Glomerular visceral epithelial cell (primary cell): ENCODE results near the gene TMEM238L.
"Not testable (repeated sequence)": the region's sequence is repeated elsewhere in the genome, so short reads cannot be mapped to it uniquely, and the experiment has no call there.

ENCODE experiments used
- DNase-seq: peaks from one replicate; pipeline ENCODE4 v3.0.0-alpha.2; 2016; ENCODE audit errors: extremely low spot score

TMEM238L gene, protein sequence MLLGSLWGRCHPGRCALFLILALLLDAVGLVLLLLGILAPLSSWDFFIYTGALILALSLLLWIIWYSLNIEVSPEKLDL

DNA sequence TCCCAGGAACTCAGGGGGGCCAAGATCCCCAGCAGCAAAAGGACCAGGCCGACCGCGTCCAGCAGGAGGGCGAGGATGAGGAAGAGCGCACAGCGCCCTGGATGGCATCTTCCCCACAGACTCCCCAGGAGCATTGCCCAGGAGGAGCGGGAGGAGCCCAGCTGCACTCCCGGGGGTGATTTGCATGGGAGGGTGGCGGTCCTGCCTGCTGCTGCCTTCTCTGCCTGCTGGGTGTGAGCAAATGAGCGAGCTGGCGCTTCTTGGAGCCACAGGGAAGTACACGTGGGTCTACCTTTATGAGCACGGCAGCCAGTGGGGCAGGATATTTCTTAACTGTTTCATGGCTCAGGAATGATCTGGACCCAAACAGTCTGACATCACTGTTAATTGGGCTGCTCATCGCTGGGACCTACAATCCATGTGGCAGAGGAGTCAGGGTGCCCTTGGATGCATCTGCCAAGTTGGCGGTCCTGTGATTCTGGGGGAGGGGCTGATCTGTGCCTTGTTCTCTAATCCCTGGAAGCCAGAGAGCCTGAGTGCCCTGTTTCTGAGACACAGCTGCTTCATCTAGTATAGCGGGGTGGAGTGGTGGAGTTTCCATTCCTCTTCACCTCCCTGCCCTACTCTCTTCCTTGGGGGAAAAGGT lies at the start of gene TMEM238L:
Gene TMEM238L, minus strand, starts transcription at position 270 of the 646 bp plus-strand sequence. Its CDS starts 136 bp downstream, at position 134.
- no peak for DNase-seq

DNA sequence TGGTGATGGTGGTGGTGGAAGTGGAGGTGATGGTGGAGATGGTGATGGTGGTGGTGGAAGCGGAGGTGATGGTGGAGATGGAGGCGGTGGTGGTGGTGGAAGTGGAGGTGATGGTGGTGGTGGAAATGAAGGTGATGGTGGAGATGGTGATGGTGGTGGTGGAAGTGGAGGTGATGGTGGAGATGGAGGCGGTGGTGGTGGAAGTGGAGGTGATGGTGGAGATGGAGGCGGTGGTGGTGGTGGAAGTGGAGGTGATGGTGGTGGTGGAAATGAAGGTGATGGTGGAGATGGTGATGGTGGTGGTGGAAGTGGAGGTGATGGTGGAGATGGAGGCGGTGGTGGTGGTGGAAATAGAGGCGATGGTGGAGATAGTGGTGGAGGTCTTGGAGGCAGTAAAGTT lies 42.7 kb upstream of the TMEM238L start:
- DNase-seq = not testable (repeated sequence)

DNA sequence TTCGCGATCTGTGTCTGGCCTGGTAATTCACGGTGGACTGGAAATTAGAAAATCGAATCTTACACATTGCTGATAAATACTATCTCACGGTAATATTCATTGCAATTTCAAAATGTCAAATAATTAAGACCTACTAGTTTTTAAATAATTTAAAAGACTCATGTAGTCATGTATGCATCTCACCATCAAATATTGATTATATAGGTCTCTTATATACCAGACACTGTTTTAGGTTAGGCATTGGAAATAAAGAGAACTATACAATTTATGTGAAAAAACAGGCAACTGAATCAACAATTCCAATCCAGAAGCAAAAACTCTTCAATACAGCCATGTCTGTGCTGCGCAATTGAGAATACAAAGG lies 41.5 kb upstream of the TMEM238L start:
- no peak for DNase-seq

DNA sequence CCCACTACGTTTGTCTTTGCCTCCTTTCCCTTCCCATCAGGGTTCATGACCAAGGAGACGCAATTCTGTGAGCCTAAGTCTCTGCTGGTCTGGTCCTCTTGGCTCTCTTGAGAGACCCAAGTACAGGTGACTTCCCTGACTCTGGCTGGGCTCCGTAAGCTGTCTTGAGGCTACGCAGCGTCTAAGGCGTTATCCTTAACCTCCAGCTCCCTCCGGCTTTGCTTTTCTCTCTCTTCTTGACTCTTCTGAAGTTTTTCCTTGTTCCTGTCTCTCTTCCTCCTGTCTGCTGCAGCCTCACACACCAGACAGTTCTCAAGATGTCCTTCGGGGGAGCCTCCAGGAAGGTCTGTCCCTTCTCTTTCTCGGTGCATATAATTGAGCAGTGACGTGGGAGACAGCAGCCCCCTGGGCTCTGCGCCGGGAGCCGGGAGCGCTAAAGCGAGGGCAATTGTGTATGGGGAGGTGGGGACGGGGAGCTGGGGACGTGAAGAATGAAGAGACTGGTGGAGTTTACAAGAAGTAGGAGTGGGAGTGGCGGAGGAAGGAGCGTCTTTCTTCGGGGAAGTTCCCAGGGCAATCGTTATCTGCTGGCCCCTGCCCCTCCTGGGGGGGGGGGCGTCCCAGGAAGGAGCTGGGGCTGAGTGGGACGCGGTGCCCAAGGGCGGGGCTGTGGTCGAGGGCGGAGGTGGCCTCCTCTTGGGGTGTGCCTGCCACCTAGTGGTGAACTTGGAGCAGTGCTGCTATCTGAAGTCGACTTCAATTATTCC lies 40.9 kb upstream of the TMEM238L start:
- peak; percentile 35 for DNase-seq

DNA sequence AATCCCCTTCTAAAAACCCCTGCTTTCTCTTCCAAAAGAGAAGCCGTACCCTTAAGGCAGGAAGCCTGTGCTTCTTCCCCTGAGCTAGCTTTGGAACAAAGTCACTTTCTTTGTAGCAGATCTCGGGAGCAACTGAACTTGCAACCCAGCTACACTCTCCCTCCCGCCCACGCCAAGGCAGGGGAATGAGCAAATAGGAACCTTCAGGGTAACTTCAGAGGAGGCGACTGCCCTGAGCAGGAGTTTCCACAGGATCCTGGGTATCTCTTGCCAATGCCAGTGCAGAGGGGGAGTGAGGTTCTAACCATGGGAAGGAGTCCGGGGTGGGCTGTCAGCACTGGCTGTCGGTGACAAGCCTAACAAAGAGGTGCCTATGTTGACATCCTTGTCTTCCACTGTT lies 39.9 kb upstream of the TMEM238L start:
- DNase-seq = no peak

DNA sequence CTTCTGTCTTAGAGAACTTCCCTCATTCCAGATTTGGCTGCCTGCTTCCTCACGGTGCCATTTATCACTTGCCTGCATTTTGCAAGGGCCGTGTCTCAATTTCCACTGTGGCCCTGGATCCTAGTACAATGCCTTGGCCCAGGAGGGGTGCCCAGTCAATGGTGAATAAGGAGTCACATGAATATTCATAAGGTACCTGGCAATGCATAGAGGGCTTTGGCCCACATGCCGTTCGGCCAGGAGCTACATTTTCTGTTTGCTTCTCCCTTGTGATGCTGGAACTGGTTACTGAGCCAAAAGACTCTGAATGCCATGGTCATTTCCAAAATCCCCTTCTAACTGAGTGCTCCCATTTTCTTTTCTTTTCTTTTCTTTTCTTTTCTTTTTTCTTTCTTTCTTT lies 38.8 kb upstream of the TMEM238L start:
- DNase-seq = no peak

DNA sequence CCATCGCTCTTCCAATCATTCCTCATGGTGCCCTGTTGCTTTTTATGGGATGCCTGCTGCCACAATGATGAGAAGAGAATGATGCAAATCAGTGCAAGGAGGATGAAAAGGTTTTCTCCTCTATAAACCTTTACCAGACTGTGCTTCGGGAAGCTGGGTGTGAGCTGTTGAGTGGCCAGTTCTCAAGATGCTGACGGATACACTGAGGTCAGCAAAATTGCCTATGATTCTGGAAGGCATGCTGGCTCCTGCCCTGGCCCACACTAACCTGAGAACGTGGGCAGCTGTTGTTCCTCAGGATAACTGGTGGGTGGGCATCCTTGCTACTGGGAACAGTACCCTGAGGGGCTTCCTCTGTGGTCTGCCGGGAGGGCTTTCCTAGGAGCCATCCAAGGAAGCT lies 34.8 kb upstream of the TMEM238L start:
- DNase-seq = no peak

DNA sequence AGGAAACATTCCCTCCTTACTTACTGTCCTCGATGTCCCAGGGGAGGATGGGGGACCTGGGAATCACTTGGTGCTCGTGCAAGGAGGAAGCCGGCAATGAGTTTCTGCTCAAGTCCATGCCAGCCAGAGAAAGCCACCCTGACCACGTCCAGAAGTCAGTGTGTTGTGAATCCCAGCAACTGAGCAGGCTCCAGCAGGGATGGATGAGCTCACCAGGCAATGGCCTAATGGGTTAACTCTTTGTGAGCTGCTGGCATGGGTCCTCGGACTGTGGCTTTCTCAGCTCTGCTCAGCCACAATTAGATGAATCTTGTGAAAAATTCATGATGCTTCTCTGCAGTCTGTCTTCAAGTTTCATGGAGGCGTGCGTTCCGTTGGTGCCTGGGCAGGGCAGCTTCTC lies 34.0 kb upstream of the TMEM238L start, which contains the start of gene PIRT:
Gene PIRT, minus strand, starts transcription at position 167 of the 400 bp plus-strand sequence. CDS start 12,442 bp downstream, outside the sequence.
- DNase-seq = no peak

DNA sequence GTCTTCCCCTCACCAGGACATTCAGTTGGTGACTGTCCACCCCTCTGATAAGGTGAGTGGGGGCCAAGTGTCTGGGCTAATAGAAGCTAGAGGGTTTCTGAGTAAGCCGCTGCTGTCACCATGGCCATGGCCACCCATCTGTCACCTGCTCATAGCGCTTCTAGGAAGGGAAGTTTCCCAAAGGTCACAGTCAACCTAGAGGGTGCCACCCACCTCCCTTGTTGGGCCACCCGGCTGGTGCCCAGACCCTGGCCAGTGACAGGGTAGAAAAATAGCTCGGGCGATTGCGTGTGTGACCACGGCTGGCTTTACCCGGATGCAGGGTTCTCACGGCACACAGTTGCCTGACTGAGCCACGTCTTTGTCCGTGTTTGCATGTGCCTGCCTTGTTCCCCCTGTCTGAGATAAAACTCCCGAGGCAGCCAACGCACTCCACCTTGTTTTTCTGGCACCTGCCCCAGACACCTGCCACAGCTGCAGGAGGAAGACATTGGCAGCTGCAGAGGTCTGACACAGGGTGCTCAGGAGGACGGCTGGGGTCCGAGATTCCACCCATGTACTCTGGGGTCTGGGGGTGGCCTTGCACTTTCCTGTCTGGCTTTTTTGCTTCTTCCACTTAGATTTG lies 33.2 kb upstream of the TMEM238L start:
- no peak for DNase-seq

DNA sequence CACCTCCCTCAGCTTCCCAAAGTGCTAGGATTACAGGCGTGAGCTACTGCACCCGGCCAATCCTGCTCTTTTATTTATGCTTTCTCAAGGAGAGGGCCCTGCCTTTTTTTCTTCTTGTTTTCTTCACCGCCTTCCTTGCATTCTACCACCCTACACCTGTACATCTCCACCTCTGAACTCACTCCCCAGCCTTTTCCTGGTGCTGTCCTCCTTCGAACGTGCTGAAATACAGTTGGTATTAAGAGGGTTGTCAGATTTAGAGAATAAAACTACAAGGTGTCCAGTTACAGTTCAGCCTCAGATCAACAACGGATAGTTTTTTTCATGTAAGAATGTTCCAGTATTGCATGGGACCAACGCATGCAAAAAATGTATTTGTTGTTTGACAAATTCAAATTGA lies 32.2 kb upstream of the TMEM238L start:
- no peak for DNase-seq

DNA sequence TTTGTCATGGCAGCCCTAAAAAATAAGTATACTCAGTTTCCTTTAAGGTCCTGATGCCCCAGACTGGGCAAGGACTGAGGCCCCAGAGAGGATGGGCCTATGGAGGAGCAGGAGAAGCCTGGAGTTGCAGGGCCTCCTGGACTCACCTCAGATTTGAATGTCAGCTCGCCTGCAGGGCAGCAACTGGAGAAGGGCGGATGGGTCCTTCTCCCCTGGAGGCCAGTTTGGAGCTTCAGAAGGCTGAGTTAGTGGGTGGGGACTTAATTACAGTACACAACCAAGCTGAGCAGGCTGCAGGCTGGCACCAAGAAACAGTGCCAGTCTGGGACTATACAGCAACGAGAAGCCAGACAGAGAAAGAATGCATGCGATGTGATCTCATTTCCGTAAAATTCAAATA lies 27.8 kb upstream of the TMEM238L start:
- DNase-seq = no peak

DNA sequence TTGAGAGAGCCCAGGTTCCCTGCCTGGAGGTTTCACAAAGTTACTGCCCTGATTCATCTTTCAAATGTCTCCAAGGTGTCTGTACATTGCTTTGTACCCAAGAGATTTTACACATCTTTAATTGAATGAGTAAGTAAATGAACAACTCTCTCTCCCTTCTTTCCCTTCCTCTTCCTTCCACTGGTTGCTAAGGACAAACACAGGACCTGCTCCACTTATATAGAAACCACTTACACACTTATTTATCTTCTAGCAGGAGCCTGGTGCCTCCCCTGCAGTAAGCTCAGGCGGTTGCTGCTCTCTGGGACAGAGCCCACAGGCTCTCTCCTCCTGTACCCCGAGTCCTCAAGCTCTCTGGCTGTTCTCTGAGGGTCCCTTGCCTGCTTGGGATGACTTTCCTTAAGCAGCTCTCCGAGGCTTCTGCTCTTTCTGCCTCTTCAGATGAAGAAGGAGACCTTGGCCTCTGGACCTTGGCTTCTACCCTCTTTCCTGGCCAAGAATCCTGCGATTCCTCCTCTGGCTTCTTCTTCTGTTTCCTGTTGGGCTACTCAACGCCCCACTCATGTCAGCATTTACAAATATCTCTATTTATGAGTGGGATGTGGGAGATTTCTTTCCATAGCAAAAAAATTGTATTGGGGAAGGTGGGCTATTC lies 24.1 kb upstream of the TMEM238L start:
- DNase-seq = no peak

DNA sequence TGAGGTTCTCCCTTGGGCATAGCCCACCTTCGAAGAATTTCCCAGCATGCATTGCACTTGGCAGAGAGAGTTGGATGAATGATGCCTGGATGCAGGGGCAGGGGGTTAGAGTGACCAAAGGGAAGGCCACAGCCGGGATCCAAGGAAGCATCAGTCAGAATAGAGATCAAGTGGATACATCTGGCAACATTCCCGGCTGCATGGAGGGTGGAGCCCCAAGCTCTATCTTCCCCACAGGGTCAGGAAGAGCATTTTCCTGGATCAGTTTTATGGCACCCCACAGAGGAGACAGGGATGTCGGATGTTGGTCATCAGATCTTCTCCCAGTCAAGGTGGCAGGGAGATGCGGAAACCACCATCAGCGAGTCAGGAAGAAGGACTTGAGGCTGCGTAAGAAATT lies 21.0 kb upstream of the TMEM238L start:
- DNase-seq = no peak

DNA sequence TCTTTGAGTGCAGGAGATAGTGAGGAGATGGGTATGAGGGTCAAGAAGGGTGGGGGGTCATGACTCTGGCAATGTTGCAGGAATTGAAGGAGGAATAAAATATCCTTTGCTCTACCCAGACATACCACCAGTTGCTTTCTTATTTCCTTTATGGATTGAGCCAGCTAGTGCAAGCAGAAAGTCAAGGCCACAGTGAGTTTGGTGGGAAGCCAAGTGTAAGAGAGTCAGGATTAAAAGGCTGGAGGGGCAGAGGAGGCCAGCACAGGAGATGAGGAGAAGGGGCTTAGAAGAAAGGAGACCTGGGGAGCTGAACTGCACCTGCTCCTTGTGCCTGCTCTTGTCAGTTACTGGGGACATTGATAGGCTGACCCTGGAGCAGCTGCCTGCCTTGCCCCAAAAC lies 17.9 kb upstream of the TMEM238L start:
- no peak for DNase-seq

DNA sequence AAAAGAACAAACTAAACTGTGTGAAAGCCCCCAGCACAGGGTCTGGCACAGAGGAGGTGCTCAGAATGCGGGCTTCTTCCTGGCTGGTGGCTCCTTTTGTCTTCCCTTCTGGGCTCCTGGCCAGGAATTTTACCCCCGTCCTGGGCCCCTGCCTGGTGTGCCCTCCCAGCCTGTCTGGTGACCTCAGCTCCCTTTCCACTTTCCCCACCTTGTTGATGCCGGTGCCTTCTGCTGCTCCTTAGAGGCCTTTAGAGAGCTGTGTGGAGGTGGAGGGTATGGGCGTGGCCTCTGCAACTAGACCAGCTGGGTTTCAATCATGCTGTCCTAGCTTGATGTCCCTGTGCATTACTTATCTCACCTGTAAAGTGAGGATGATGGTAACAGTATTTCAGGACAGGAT lies 17.2 kb upstream of the TMEM238L start:
- DNase-seq = no peak

DNA sequence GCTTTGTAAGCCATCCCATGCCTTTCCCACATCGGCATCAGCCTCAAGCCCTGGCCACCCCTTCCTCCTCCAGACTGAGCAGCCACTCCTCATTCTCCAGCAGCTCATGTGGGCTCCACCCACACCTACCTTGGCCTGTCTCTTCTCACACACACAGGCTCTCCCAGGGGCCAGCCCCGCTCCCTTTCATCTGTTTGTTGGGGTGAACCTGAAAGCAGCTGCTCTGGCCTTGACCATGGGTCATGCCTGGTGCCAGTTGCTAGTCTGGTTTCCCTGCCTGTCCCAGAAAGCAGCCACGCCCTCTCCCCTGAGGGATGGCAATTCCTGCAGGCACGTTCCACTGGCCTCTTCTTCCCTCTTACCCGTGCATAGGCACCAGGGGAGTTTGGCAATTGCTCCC lies 11.4 kb upstream of the TMEM238L start:
- no peak for DNase-seq

DNA sequence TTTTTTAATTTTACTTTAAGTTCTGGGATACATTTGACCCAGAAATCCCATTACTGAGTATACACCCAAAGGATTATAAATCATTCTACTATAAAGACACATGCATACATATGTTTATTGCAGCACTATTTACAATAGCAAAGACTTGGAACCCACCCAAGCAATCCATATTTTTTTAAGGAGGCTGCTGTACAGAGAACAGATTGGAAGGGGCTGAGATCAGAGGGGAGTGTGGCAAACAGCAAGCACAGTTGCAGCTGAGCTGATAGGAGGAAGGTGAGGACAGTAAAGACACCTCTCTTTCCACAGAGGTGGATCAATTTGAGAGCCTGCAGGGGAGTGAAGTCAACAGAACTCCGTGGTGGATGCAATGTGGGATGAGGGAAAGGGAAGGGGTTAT lies 10.2 kb upstream of the TMEM238L start:
- DNase-seq = no peak

DNA sequence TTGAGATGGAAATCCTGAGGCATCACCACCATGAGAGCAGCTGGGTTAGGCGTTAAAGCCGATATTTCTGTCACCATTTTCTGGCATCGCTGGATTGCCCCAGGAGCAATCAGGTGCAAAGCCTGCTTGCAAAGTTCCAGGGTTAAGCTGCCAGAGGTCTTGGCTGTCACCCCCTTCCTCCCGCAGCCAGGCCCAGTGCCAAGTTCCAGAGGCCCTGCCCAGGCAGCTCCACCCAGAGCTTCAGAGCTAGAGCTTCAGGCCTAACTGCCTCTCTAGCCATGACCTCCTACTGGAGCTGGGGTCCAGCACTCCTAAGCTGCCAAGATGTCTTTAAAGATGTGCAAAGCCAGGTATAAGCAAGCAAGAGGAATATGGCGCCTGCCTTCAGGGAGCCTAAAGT lies 8.8 kb upstream of the TMEM238L start:
- no peak for DNase-seq

DNA sequence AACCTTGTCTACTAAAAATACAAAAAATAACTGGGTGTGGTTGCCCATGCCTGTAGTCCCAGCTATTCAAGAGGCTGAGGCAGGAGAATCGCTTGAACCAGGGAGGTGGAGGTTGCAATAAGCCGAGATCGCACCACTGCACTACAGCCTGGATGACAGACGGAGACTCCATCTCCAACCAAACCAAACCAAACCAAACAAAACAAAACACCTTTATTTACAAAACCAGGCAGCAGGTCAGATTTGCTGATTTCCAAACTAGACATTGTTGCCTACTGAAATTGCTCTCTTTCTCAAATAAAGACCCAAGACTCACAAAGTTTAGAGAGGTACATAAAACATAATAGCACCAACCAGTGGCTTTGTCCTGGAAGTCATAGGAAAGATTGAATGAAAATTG lies 5.7 kb upstream of the TMEM238L start:
- no peak for DNase-seq

DNA sequence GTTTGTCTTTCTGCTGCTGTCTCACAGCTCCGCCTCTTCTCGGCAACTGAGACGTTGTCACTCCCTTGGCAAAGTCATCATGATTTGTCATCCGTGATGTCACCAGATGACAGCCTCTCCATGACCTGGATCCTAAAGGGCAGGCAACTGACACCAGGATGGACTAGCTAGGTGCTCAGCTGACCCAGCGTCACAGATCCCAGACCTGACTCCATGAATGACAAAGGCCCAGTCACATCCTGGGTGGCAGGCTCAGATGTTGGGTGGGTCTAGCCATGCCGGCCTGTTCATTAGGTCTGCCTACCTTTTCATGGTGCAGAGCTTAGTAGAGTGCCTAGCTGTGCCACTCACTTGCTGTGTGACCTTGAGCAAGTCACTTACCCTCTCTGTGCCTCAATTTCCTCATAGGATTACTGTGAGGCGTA lies 3.8 kb upstream of the TMEM238L start:
- DNase-seq = no peak

DNA sequence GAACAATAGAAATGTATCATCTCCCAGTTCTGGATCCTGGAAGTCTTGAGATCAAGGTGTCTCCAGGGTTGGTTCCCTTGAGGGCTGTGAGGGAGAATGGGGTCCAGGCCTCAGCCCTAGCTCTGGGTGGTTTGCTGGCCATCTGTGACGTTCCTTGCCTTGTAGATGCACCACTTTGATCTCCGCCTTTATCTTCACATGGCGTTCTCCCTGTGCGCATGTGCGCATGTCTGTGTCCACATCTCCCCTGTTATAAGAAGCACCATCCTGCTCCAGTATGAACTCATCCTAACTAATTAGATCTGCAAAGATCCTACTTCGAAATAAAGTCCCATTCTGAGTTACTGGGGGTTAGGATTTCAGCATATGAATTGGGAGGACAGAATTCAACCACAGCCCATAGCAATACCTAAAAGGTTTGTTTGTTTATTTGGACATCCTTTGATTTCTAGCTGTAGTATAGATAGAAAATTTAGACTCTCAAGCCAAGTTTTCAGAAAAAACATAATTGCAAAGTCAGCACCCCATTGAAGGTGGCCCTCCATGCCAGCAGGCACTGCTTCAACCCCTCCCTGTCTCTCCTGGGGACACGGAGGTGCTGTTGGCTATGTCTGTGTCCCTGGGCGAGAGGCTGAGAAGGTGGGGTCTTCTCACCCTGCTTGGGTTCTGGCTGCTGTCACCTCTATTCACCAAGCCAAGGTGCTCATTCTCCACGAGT lies 2.8 kb upstream of the TMEM238L start:
- DNase-seq = no peak

DNA sequence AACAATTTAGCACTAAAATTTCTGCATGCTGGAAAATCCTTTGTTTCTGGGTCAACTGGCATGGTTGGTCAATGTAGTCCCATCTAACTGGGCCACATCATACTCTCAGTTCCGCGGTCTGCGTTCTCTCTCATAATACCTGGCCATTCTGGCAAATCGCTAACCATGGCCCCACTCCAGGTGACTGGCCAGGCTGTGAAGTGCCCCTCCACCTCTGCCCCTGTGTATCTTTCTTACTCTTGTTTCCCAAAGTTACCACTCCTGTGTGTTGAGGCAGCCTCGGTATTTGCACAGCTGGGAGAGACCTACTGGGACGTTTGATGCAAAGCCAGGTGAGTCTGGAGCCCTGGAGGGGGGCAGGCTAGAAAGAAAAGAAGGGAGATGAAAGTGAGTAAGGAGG lies 2.0 kb upstream of the TMEM238L start:
- no peak for DNase-seq
